C4-2B (cell line): ENCODE measurements around the gene HIPK4.

Source experiments
- ZFX ChIP-seq: fragments of 450-650 bp; IDR thresholded peaks from 2 replicates; pipeline ENCODE4 v1.6.1; 2017
- TF ChIP-seq, protein P1 (sequence below): fragments of 450-650 bp; conservative IDR thresholded peaks from 2 replicates; pipeline ENCODE4 v1.5.1; 2017; ENCODE audit warnings: mild to moderate bottlenecking

DNA sequence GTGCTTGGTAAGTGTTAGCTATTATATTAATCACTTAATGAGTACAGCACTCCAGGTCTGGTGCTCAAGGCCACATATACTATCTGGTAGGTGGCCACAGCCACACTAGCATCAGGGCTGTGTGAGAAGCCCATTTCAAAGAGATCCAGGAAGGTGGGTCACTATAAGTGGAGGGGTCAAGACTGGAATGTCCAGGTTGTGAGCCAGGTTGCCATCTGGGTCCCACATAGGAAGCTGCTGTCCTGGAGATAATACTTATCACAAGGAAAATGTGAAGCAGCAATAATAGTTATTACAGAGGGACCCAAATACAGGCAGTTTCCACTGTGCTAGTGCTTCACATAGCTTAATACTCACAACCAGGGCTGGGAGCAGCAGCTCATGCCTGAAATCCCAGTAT, 54.9 kb downstream of the HIPK4 start:
- TF ChIP-seq ZFX, result no peak
- TF ChIP-seq, protein P1, sequence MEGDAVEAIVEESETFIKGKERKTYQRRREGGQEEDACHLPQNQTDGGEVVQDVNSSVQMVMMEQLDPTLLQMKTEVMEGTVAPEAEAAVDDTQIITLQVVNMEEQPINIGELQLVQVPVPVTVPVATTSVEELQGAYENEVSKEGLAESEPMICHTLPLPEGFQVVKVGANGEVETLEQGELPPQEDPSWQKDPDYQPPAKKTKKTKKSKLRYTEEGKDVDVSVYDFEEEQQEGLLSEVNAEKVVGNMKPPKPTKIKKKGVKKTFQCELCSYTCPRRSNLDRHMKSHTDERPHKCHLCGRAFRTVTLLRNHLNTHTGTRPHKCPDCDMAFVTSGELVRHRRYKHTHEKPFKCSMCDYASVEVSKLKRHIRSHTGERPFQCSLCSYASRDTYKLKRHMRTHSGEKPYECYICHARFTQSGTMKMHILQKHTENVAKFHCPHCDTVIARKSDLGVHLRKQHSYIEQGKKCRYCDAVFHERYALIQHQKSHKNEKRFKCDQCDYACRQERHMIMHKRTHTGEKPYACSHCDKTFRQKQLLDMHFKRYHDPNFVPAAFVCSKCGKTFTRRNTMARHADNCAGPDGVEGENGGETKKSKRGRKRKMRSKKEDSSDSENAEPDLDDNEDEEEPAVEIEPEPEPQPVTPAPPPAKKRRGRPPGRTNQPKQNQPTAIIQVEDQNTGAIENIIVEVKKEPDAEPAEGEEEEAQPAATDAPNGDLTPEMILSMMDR, result no peak
